ENCODE measurements around the gene SHMT2.
A peak's percentile ranks its signal among the peaks of the same experiment; 100 is the strongest.

Gene SHMT2

GRCh38 chr12:57229634-57230380 lies at the start of gene SHMT2:
TSS of gene SHMT2 (plus strand) at chr12:57229711. CDS start at chr12:57229779, 68 bp downstream.
- no peak for FAIRE-seq

DNA sequence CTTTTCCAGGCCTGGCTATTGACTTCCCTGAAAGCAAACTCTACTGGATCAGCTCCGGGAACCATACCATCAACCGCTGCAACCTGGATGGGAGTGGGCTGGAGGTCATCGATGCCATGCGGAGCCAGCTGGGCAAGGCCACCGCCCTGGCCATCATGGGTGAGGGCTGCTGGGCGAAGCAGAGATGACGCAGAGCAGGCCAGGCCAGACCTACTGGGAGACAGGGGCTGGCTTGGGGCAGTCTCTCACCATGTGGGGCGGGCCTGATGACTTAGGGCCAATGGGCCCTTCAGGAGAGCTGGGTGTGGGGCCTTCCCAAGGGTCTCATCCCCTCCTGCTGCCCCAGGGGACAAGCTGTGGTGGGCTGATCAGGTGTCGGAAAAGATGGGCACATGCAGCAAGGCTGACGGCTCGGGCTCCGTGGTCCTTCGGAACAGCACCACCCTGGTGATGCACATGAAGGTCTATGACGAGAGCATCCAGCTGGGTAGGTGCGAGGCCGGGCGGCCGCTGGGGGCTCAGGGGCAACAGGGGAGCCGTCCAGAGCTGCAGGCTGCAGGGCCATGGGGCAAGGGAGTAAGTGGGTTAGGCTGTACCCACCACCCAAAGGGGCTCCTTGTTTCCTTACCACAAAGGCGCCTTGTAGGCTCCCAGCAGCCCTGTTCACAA lies 49.1 kb upstream of the SHMT2 start:
- DNase-seq (ENCODE audit: insufficient read length, low spot score) (no peak), FAIRE-seq (no peak)

More at GRCh38 chr12:57229634-57230380, at the start of gene SHMT2:
- DNase-seq (ENCODE audit: insufficient read length, low spot score) = peak; percentile 99

GRCh38 chr12:57181072-57181471 lies 48.4 kb upstream of the SHMT2 start:
- DNase-seq (ENCODE audit: insufficient read length, low spot score) (no peak), FAIRE-seq (no peak)

DNA sequence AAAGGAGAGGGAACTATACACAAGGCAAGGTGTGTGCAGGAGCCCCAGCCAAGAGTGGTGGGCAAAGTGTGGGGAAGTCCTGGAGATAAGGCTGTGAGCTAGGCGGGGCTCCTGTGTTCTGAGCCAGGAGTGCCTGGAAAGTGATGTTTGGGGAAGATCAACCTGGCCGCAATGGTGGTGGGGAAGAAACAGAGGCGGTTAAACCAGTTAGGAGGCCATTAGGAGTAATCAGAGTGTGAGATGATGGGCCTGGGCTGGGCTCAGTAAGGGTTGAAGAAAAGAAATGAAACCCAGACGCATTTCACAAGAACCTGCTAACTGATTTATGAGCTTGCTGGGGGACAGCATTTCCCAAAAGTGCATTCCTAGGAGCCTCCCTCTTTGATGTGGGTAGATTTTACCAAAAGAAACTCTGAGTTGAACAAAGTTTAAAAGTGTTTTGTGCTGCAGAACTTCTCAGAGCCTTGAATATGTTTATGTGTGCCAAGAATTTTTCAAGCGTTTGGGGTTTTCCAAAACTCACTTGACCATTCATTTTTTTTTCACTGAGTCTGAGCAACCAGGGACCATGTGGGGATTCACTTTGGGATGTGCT lies 47.9 kb upstream of the SHMT2 start:
- DNase-seq (ENCODE audit: insufficient read length, low spot score) (no peak), FAIRE-seq (no peak)

GRCh38 chr12:57182918-57183575 lies 46.5 kb upstream of the SHMT2 start:
- FAIRE-seq (peak; percentile 71), DNase-seq (ENCODE audit: insufficient read length, low spot score) (peak; percentile 95)

DNA sequence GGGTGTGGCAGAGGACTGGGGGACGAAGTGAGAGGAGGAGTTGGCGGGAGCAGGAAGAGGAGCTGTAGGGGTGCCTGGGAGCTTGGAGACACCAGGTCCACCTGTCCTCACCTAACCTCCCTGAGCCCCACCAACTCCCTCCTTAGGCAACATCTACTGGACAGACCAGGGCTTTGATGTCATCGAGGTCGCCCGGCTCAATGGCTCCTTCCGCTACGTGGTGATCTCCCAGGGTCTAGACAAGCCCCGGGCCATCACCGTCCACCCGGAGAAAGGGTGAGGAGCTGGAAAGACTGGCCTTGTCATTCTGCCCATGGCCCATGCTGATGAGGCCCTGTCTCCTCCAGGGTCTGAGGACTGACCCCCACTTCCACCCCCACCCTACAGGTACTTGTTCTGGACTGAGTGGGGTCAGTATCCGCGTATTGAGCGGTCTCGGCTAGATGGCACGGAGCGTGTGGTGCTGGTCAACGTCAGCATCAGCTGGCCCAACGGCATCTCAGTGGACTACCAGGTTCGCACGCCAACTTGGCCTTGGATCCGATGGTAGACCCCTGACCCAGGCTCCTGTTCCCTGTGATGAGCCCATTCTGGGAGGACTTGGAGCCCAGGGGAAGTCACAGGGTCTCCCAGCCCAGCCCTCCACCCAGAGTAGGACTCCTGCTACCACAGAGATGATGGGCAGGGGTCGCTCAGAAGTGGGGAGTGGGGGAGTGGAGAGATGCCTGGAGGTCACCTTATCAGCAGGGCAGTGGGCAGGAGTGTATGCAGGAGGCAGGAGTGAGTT lies 45.4 kb upstream of the SHMT2 start:
- FAIRE-seq (no peak), DNase-seq (ENCODE audit: insufficient read length, low spot score) (no peak)

- DNase-seq (ENCODE audit: insufficient read length, low spot score) (no peak), FAIRE-seq (no peak)
Observed at GRCh38 chr12:57185403-57185802, 44.1 kb upstream of the SHMT2 start.

DNA sequence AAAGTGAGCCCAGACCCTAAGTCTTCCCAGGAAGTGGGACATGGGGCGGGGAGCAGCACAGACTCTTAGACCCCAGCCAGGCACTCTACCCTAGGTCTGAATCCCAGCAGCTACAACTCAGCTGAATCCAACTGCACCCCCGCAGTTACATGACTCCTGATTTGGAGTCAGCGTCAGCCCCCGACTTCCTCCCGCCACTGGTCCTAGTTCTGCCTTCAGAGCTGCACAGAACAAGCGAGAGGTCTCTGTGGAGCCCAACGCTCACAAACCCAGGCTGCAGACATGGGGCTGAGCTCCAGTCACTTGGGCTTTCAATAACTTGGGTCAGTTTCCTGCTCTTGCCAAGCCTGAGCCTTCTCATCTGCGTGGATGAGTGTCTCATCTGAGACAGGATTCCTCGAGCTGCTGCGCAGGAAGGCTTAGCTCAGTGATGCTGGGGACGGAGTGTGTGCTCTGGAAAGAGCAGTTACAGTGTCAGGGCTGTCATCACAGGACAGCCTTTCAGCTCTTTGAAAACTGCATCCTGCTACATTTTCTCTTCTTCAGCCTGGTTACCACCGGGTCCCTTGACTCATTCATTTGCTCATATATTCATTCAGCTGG lies 43.5 kb upstream of the SHMT2 start:
- FAIRE-seq = no peak
- DNase-seq (ENCODE audit: insufficient read length, low spot score) = no peak

GRCh38 chr12:57187222-57188089 lies 42.1 kb upstream of the SHMT2 start:
- FAIRE-seq (peak; percentile 4), DNase-seq (ENCODE audit: insufficient read length, low spot score) (no peak)

GRCh38 chr12:57188090-57188425 lies 41.5 kb upstream of the SHMT2 start:
- FAIRE-seq = no peak
- no peak for DNase-seq (ENCODE audit: insufficient read length, low spot score)

DNA sequence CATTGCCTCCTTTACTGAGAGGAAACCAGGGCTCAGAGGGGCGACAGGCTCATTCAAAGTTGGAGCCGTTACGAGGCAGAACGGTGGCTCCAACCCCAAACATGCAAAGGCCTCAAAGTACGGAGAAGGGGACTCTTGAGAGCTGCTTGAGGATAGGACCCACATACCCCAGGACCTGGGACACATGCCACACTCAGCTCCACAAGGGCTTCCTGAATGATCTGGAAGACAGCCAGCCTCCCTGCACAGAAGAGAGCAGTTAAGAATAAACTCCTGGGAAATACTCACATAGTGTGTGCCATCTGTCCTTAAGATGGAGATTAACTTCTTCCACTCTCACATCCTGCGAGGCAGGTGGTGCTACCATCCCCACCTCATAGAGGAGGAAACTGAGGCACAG lies 39.5 kb upstream of the SHMT2 start:
- DNase-seq (ENCODE audit: insufficient read length, low spot score) (no peak), FAIRE-seq (no peak)

- FAIRE-seq = no peak
- DNase-seq (ENCODE audit: insufficient read length, low spot score) = no peak
Observed at GRCh38 chr12:57190821-57191220, 38.7 kb upstream of the SHMT2 start.

- no peak for FAIRE-seq
- no peak for DNase-seq (ENCODE audit: insufficient read length, low spot score)
Observed at GRCh38 chr12:57191410-57191809, 38.1 kb upstream of the SHMT2 start.

- no peak for DNase-seq (ENCODE audit: insufficient read length, low spot score)
- no peak for FAIRE-seq
Observed at GRCh38 chr12:57192920-57193319, 36.6 kb upstream of the SHMT2 start.

DNA sequence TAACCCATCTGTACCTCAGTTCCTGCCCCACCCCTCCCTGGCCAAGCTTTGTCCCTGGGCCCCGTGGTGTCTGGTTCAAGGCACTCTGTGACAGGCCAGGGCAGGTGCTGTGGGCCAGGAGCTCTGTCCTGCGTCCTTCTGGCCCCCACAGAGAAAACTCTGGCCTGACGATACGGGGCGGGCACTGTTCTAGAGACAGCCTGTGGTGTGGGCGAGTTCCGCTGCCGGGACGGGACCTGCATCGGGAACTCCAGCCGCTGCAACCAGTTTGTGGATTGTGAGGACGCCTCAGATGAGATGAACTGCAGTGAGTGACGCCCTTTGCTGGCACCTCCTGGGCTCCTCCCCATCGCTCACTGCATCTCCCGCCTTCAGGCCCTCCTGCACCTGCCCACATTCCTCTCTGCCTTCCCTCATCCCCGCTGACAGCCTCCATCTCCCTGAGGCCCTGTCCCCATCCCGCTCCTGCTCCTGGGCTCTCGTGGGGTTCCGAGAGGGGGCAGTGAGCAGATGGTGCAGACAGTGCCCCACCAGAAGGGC lies 35.7 kb upstream of the SHMT2 start:
- DNase-seq (ENCODE audit: insufficient read length, low spot score) (no peak), FAIRE-seq (no peak)

DNA sequence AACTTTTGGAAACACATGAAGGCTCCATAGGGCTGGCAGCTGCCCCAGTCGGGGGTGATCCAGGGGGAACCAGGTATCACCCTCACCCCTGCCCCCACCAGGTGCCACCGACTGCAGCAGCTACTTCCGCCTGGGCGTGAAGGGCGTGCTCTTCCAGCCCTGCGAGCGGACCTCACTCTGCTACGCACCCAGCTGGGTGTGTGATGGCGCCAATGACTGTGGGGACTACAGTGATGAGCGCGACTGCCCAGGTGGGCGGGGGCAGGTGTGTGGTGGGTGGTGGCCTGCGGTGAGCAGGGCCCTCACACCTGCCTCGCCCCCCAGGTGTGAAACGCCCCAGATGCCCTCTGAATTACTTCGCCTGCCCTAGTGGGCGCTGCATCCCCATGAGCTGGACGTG lies 35.3 kb upstream of the SHMT2 start:
- DNase-seq (ENCODE audit: insufficient read length, low spot score) = no peak
- no peak for FAIRE-seq

DNA sequence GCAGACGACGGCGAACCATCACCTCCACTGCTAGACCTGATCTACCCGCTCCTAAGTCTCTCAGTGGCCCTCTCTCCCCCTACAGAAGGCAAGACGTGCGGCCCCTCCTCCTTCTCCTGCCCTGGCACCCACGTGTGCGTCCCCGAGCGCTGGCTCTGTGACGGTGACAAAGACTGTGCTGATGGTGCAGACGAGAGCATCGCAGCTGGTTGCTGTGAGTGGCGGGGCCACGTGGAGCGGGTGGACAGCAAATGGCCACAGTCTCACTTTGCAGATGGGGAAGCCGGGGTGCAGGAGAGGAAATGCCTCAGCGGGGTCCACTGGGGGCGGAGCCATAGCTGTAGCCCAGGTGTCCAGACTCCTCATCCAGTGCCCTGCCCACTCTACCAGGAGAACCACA lies 34.3 kb upstream of the SHMT2 start:
- no peak for FAIRE-seq

DNA sequence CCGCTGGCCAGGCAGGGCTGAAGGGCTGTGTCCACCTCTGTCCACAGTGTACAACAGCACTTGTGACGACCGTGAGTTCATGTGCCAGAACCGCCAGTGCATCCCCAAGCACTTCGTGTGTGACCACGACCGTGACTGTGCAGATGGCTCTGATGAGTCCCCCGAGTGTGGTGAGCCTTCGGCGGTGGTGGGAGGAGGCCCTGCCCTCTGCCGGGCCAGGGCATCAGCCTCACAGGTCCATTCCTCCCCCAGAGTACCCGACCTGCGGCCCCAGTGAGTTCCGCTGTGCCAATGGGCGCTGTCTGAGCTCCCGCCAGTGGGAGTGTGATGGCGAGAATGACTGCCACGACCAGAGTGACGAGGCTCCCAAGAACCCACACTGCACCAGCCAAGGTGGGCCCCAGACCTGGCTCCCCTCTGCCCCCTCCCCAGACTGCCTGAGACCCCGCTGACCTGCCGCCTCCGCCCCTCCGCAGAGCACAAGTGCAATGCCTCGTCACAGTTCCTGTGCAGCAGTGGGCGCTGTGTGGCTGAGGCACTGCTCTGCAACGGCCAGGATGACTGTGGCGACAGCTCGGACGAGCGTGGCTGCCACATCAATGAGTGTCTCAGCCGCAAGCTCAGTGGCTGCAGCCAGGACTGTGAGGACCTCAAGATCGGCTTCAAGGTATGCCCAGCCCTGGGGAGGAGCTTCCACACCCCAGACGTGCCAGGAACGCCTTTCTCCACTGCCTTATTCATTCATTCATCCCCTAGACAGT lies 33.7 kb upstream of the SHMT2 start:
- DNase-seq (ENCODE audit: insufficient read length, low spot score) (no peak), FAIRE-seq (no peak)

More for the DNA sequence above, 34.3 kb upstream of the SHMT2 start:
- DNase-seq (ENCODE audit: insufficient read length, low spot score) = no peak
